Kidney epithelial cell (primary cell): ENCODE data around the gene ATG9A. TPM values are rescaled to one million over a fixed set of nuclear protein-coding genes. Genes with fewer than 3 reads are reported as not detected.
A peak's percentile ranks its signal among the peaks of the same experiment; 100 is the strongest.

Experiments used
- DNase-seq: peaks from one replicate; pipeline ENCODE4 v3.0.0-alpha.2; 2010; ENCODE audit warnings: low read depth
- H3K27me3 ChIP-seq: 2 replicates; pipeline ENCODE4 v1.6.0; 2011; ENCODE audit warnings: low read length; ENCODE audit not compliant: control insufficient read depth, insufficient read depth
- H3K36me3 ChIP-seq: 2 replicates; pipeline ENCODE4 v1.5.1; 2011; ENCODE audit warnings: low read length; ENCODE audit not compliant: control insufficient read depth, insufficient read depth
- H3K4me3 ChIP-seq: 2 replicates; pipeline ENCODE4 v1.5.1; 2011; ENCODE audit warnings: low read depth, mild to moderate bottlenecking, control low read depth, low read length
- CTCF ChIP-seq: IDR thresholded peaks from 2 replicates; pipeline ENCODE4 v1.5.1; 2011; ENCODE audit warnings: mild to moderate bottlenecking, moderate library complexity, low read length, control low read depth, inconsistent platforms; ENCODE audit not compliant: insufficient read depth, poor library complexity, severe bottlenecking
- total RNA-seq: library from RNA; depleted of rRNA; stranded (reverse); fragments of >200 nt; gene quantifications from 2 replicates; pipeline ENCODE4 v1.2.3, GENCODE V29; 2015

The ATG9A gene
- total RNA-seq, 1 donor from 2014 or later = 46.1 TPM

GRCh38 chr2:219245148-219245898, 15.9 kb upstream of the ATG9A start, which contains the start of the genes GLB1L and STK16:
TSS of gene GLB1L (minus strand) at chr2:219245444. CDS start at chr2:219243573, 1,871 bp downstream.
TSS of gene STK16 (plus strand) at chr2:219245479. CDS start at chr2:219246000, 521 bp downstream.
- Histone ChIP-seq H3K36me3 (no peaks in the 10 kb centered on the region), H3K27me3 (no peaks in the 10 kb centered on the region), H3K4me3 (peak within 1 kb of the TSS; percentile 84)
- DNase-seq = peak; percentile 69
- TF ChIP-seq CTCF = no peak

DNA sequence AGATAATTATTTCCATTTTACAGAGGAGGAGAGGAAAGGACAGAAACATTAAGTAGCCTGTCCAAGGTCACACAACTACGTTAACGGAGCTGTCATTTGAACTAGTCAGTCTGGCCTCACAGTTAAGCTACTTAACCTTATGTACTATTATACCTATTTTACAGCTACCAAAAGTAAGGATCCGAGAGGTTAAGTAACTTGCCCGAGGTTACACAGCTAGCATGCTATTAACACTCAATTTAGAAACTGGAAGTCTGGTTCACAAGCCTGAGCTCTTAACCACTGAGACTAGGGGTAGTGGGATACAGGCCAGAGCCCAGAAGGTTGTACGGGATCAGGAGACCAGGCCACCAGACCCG, 15.3 kb upstream of the ATG9A start:
- DNase-seq = no peak
- H3K36me3 ChIP-seq = no peaks in the 10 kb centered on the region
- H3K27me3 ChIP-seq = no peaks in the 10 kb centered on the region
- TF ChIP-seq CTCF = no peak
- peak overlapping the region; percentile 84 for H3K4me3 ChIP-seq

DNA sequence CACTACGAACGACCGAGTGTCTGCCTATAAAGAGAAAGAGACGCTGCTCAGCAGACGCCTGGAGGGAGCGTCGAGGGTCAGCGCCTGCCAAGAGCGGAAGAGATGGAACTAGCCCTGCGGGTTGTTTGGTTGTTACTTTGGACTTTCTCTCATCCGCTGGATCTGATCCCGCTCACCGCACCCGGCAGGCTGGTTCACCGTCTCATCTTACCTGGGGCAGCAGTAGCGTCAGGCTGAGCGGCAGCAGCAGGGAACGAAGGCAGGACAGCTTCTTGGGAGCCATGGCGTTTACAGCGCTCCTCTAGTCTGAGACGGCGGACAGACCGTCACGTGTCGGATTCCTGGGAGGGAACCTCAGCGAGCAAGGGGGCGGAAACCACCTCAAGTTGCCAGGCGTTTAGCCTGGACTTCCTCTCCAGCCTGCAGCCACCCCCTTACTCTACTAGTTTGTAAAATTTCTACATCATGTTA, 13.9 kb upstream of the ATG9A start:
- Histone ChIP-seq H3K36me3 (no peaks in the 10 kb centered on the region), H3K27me3 (no peaks in the 10 kb centered on the region), H3K4me3 (peak overlapping the region; percentile 23)
- TF ChIP-seq CTCF = no peak
- DNase-seq = no peak

GRCh38 chr2:219234331-219234730, 4.9 kb upstream of the ATG9A start:
- no peak for TF ChIP-seq CTCF
- Histone ChIP-seq H3K27me3 (no peaks in the 10 kb centered on the region), H3K4me3 (no peak overlapping the region), H3K36me3 (peaks cover 10% of the 10 kb centered on the region)
- DNase-seq = no peak

- no peak for TF ChIP-seq CTCF
- Histone ChIP-seq H3K36me3 (peaks cover 4% of the 10 kb centered on the region), H3K27me3 (no peaks in the 10 kb centered on the region), H3K4me3 (peak overlapping the region; percentile 71)
- no peak for DNase-seq
Measured at GRCh38 chr2:219230059-219230540, 664 bp upstream of the ATG9A start.
